Measurements from ENCODE around the gene BEST2. TPM values are rescaled to one million over a fixed set of nuclear protein-coding genes. Genes with fewer than 3 reads are reported as not detected.

Gene BEST2
- total RNA-seq, 1 experiment from 2014 or later = 0.70 TPM

- POLR2A ChIA-PET = interaction anchor here (0.6 to 5.0 kb wide), 10 partner anchors 11 to 122 kb away, joined by 3 to 132 read pairs (median 6); partner anchors contain the start of genes GCDH, GET3, HOOK2 and MAN2B1
- intact Hi-C loops (cut with micrococcal nuclease) = no loop called here
- no TSS peak for BruUV-seq (replicated peaks)
- CTCF ChIA-PET = interaction anchor here (0.5 to 3.3 kb wide), 7 partner anchors 11 to 1229 kb away, joined by 3 to 41 read pairs (median 3); partner anchors contain the start of gene ELOF1
- Mint-ChIP-seq H3K4me3 (ENCODE audit: unreplicated experiment) (peak overlapping the region; percentile 94), H3K36me3 (ENCODE audit: insufficient read depth, unreplicated experiment) (peaks cover 29% of the 10 kb centered on the region), H3K4me1 (ENCODE audit: insufficient read depth, unreplicated experiment) (peaks cover 24% of the 10 kb centered on the region), H3K27me3 (ENCODE audit: insufficient read depth, unreplicated experiment) (no peaks in the 10 kb centered on the region), H3K27ac (ENCODE audit: low read depth, unreplicated experiment) (peak overlapping the region; percentile 98), H3K9me3 (ENCODE audit: unreplicated experiment) (no peaks in the 10 kb centered on the region)
- TF ChIP-seq, protein P1, sequence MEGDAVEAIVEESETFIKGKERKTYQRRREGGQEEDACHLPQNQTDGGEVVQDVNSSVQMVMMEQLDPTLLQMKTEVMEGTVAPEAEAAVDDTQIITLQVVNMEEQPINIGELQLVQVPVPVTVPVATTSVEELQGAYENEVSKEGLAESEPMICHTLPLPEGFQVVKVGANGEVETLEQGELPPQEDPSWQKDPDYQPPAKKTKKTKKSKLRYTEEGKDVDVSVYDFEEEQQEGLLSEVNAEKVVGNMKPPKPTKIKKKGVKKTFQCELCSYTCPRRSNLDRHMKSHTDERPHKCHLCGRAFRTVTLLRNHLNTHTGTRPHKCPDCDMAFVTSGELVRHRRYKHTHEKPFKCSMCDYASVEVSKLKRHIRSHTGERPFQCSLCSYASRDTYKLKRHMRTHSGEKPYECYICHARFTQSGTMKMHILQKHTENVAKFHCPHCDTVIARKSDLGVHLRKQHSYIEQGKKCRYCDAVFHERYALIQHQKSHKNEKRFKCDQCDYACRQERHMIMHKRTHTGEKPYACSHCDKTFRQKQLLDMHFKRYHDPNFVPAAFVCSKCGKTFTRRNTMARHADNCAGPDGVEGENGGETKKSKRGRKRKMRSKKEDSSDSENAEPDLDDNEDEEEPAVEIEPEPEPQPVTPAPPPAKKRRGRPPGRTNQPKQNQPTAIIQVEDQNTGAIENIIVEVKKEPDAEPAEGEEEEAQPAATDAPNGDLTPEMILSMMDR (IDR thresholded peaks at IDR 0.05; ENCODE audit: unreplicated experiment) = no peak
- DNase-seq (ENCODE audit: unreplicated experiment) = no peak
Observed at GRCh38 chr19:12788042-12788681, 36.6 kb downstream of the BEST2 start.

DNA sequence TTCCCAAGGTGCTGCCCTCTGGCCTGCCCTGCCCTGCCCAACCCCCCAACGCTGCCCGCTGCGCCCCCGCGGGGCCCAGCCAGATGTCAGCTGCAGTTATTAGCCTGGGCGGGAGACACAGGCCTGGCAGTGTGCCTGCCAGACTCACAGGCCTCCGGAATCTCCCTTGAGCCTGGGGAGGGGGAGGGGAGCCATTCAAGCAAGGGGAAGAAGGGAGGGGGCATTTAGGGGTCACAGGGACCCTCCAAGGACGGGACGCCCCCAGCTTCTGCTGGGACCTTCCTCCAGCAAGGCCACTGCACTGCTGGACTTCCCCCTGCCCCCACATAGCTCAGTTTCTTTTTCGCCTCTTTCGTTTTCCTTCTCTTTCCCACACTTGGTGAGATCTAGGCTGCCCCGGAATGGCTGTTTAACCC lies 37.1 kb downstream of the BEST2 start:
- ChIA-PET POLR2A (interaction anchor here (0.6 to 5.0 kb wide), 14 partner anchors 12 to 330 kb away, joined by 3 to 132 read pairs (median 4); partner anchors contain the start of genes GCDH, GET3, HOOK2 and MAN2B1), CTCF (interaction anchor here (0.5 to 3.3 kb wide), 8 partner anchors 11 to 1229 kb away, joined by 3 to 41 read pairs (median 4); partner anchors contain the start of gene ELOF1)
- Mint-ChIP-seq H3K4me1 (ENCODE audit: insufficient read depth, unreplicated experiment) (peaks cover 24% of the 10 kb centered on the region), H3K9me3 (ENCODE audit: unreplicated experiment) (no peaks in the 10 kb centered on the region), H3K36me3 (ENCODE audit: insufficient read depth, unreplicated experiment) (peaks cover 35% of the 10 kb centered on the region), H3K27me3 (ENCODE audit: insufficient read depth, unreplicated experiment) (no peaks in the 10 kb centered on the region), H3K4me3 (ENCODE audit: unreplicated experiment) (peak overlapping the region; percentile 94), H3K27ac (ENCODE audit: low read depth, unreplicated experiment) (peak overlapping the region; percentile 98)
- peak; percentile 88 for DNase-seq (ENCODE audit: unreplicated experiment)
- TSS peak; percentile 10 for BruUV-seq (replicated peaks)
- TF ChIP-seq, protein P1 (IDR thresholded peaks at IDR 0.05; ENCODE audit: unreplicated experiment) = no peak
- intact Hi-C loops (cut with micrococcal nuclease) = no loop called here

GRCh38 chr19:12789098-12789903 lies 37.7 kb downstream of the BEST2 start:
- peaks cover 41% of the 10 kb centered on the region for H3K36me3 Mint-ChIP-seq (ENCODE audit: insufficient read depth, unreplicated experiment)
- intact Hi-C loops (cut with micrococcal nuclease) = no loop called here
- H3K27ac Mint-ChIP-seq (ENCODE audit: low read depth, unreplicated experiment) = peak overlapping the region; percentile 98
- ChIA-PET POLR2A (interaction anchor here (0.6 to 5.0 kb wide), 15 partner anchors 12 to 329 kb away, joined by 3 to 132 read pairs (median 4); partner anchors contain the start of genes GCDH, GET3, HOOK2 and MAN2B1), CTCF (interaction anchor here (0.7 to 3.3 kb wide), 5 partner anchors 12 to 67 kb away, joined by 3 to 41 read pairs (median 5); no protein-coding TSS in a partner anchor)
- H3K9me3 Mint-ChIP-seq (ENCODE audit: unreplicated experiment) = no peaks in the 10 kb centered on the region
- peaks cover 28% of the 10 kb centered on the region for H3K4me1 Mint-ChIP-seq (ENCODE audit: insufficient read depth, unreplicated experiment)
- TF ChIP-seq, protein P1 (IDR thresholded peaks at IDR 0.05; ENCODE audit: unreplicated experiment) = no peak
- DNase-seq (ENCODE audit: unreplicated experiment) = peak; percentile 63
- H3K27me3 Mint-ChIP-seq (ENCODE audit: insufficient read depth, unreplicated experiment) = no peaks in the 10 kb centered on the region
- no TSS peak for BruUV-seq (replicated peaks)
- H3K4me3 Mint-ChIP-seq (ENCODE audit: unreplicated experiment) = peak overlapping the region; percentile 94
